HepG2 (cell line): ENCODE measurements around the gene SRC. TPM values are rescaled to one million over a fixed set of nuclear protein-coding genes. Genes with fewer than 3 reads are reported as not detected.

Source experiments
- ELF3 ChIP-seq: IDR thresholded peaks from 2 replicates; pipeline ENCODE4 v1.6.1; 2016; ENCODE audit warnings: missing genetic modification reagents, missing compliant biosample characterization
- HNRNPUL1 ChIP-seq: fragments of 200-400 bp; formaldehyde crosslinking; IDR thresholded peaks from 2 replicates; pipeline ENCODE4 v1.6.1; 2017; ENCODE audit warnings: low read depth, mild to moderate bottlenecking, low read length, moderate library complexity
- KDM1A ChIP-seq: IDR thresholded peaks from 2 replicates; pipeline ENCODE4 v1.6.1; 2016; ENCODE audit warnings: missing compliant biosample characterization
- MED1 ChIP-seq: sonication (generic); formaldehyde crosslinking; IDR thresholded peaks from 2 replicates; pipeline ENCODE4 v1.4.0; 2020; ENCODE audit warnings: missing genetic modification reagents
- MED8 ChIP-seq: sonication (generic); formaldehyde crosslinking; IDR thresholded peaks from 2 replicates; pipeline ENCODE4 v1.8.1; 2023; ENCODE audit warnings: mild to moderate bottlenecking, missing genetic modification reagents; ENCODE audit not compliant: insufficient replicate concordance
- POLR2A ChIP-seq, 2 experiments: IDR thresholded peaks; 2 replicates each; pipeline ENCODE4 v1.6.1; 2011; ENCODE audit warnings: low read depth in 2 of 2, low read length in 2 of 2, mild to moderate bottlenecking in 1 of 2, moderate library complexity in 1 of 2; ENCODE audit not compliant: insufficient read depth in 1 of 2
- YEATS2 ChIP-seq: sonication (generic); formaldehyde crosslinking; IDR thresholded peaks from 2 replicates; pipeline ENCODE4 v1.4.0; 2020; ENCODE audit warnings: missing genetic modification reagents, borderline replicate concordance
- ZFP90 ChIP-seq: sonication (generic); formaldehyde crosslinking; IDR thresholded peaks from 2 replicates; pipeline ENCODE4 v1.8.0; 2022; ENCODE audit warnings: missing genetic modification reagents, mild to moderate bottlenecking, inconsistent platforms, borderline replicate concordance
- ZFX ChIP-seq: sonication (generic); formaldehyde crosslinking; IDR thresholded peaks from 2 replicates; pipeline ENCODE4 v1.4.0; 2020; ENCODE audit warnings: mild to moderate bottlenecking, low read depth, missing genetic modification reagents, moderate library complexity
- ZNF337 ChIP-seq: sonication (generic); formaldehyde crosslinking; IDR thresholded peaks from 2 replicates; pipeline ENCODE4 v1.5.1; 2020; ENCODE audit warnings: missing genetic modification reagents, low read depth, mild to moderate bottlenecking, borderline replicate concordance
- ZNF501 ChIP-seq: sonication (generic); formaldehyde crosslinking; IDR thresholded peaks from 2 replicates; pipeline ENCODE4 v1.5.1; 2020; ENCODE audit warnings: mild to moderate bottlenecking, moderate library complexity, missing genetic modification reagents
- polyA plus RNA-seq, 8 experiments: library from polyadenylated mRNA; depleted of rRNA in 3 of 8; stranded (reverse) in 7 of 8; unstranded in 1 of 8; fragments of >200 nt; fragmentation: Illumina TruSeq in 4 of 8; extraction: Trizol in 4 of 8; gene quantifications; 2 replicates each; pipeline versions ENCODE4 v1.2.1 to v1.2.3, GENCODE V29; 2011 to 2016; ENCODE audit warnings: low read depth in 4 of 8, missing spikeins in 1 of 8, mixed read lengths in 1 of 8; ENCODE audit not compliant: insufficient read depth in 1 of 8
- total RNA-seq, 5 experiments: library from RNA; depleted of rRNA; stranded (reverse); fragments of >200 nt; fragmentation: Illumina TruSeq; extraction: Trizol; gene quantifications; 2 replicates each; pipeline ENCODE4 v1.2.3, GENCODE V29; 2016; ENCODE audit warnings: low read depth in 1 of 5
- TF ChIP-seq, protein P1 (sequence below): sonication (generic); formaldehyde crosslinking; IDR thresholded peaks from 2 replicates; pipeline ENCODE4 v1.5.0; 2020; ENCODE audit warnings: missing genetic modification reagents
- TF ChIP-seq, protein P2 (sequence below): sonication (generic); formaldehyde crosslinking; IDR thresholded peaks from 2 replicates; pipeline ENCODE4 v1.4.0; 2020; ENCODE audit warnings: missing genetic modification reagents, borderline replicate concordance
- TF ChIP-seq, protein P3 (sequence below): sonication (generic); formaldehyde crosslinking; IDR thresholded peaks from 2 replicates; pipeline ENCODE4 v1.8.1; 2022; ENCODE audit warnings: mild to moderate bottlenecking, missing genetic modification reagents
- TF ChIP-seq, protein P4 (sequence below): sonication (generic); formaldehyde crosslinking; IDR thresholded peaks from 2 replicates; pipeline ENCODE4 v1.5.0; 2020; ENCODE audit warnings: mild to moderate bottlenecking, missing genetic modification reagents, moderate library complexity
- TF ChIP-seq, protein P5 (sequence below): sonication (generic); formaldehyde crosslinking; IDR thresholded peaks from 2 replicates; pipeline ENCODE4 v1.8.0; 2022; ENCODE audit warnings: mild to moderate bottlenecking, missing genetic modification reagents, moderate library complexity
- TF ChIP-seq, protein P6 (sequence below): IDR thresholded peaks from 2 replicates; pipeline ENCODE4 v1.6.1; 2016; ENCODE audit warnings: mild to moderate bottlenecking
- TF ChIP-seq, protein P7 (sequence below): conservative IDR thresholded peaks from 2 replicates; pipeline ENCODE4 v1.6.1; 2018; ENCODE audit warnings: missing genetic modification reagents

SRC gene
- total and polyA plus RNA-seq, 2 of the 13 experiments (the other 11 are each of a cell fraction or from before 2014, with no cell fraction given): 54.7 to 192 TPM

DNA sequence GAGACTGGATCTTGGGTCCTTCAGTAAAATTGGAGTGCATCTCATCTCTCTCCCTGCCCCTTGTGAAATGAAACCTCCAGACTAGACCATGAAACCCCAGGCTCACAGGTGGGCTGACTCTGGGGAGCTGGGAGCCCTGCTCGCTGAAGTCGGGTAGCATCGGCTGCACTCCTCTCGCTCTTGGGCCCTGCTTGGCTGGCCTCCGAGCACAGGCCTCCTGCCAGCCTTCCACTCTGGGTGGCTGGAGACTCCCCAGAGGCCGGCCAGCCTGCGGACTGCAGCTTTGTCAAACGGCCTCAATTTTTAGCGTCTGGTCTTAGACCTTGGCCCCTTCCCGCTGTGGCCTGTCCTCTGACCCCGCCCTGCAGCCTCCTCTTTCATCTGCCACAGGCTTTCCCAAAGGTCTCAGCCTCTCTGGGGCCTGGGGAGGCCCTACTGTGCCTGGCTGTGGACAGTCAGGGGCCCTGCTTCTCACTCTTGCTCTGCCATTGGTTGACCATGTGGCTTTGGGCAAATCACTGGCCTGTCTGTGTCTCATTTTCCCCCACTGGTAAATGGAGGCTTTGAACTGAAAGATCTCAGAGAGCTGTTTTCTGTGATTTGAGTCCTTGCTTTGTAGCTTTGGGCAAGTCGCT lies 45.1 kb downstream of the SRC start (continued):
- TF ChIP-seq, protein P1, sequence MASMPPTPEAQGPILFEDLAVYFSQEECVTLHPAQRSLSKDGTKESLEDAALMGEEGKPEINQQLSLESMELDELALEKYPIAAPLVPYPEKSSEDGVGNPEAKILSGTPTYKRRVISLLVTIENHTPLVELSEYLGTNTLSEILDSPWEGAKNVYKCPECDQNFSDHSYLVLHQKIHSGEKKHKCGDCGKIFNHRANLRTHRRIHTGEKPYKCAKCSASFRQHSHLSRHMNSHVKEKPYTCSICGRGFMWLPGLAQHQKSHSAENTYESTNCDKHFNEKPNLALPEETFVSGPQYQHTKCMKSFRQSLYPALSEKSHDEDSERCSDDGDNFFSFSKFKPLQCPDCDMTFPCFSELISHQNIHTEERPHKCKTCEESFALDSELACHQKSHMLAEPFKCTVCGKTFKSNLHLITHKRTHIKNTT: no peak
- TF ChIP-seq ZNF501 (CRISPR knock-in tag): peak; percentile 90
- peak; percentile 81 for TF ChIP-seq MED1 (CRISPR knock-in tag)
- peak; percentile 33 for TF ChIP-seq MED8 (CRISPR knock-in tag)
- peak; percentile 95 for TF ChIP-seq ZFX (CRISPR knock-in tag)
- peak; percentile 65 for TF ChIP-seq YEATS2 (CRISPR knock-in tag)
- TF ChIP-seq, protein P2, sequence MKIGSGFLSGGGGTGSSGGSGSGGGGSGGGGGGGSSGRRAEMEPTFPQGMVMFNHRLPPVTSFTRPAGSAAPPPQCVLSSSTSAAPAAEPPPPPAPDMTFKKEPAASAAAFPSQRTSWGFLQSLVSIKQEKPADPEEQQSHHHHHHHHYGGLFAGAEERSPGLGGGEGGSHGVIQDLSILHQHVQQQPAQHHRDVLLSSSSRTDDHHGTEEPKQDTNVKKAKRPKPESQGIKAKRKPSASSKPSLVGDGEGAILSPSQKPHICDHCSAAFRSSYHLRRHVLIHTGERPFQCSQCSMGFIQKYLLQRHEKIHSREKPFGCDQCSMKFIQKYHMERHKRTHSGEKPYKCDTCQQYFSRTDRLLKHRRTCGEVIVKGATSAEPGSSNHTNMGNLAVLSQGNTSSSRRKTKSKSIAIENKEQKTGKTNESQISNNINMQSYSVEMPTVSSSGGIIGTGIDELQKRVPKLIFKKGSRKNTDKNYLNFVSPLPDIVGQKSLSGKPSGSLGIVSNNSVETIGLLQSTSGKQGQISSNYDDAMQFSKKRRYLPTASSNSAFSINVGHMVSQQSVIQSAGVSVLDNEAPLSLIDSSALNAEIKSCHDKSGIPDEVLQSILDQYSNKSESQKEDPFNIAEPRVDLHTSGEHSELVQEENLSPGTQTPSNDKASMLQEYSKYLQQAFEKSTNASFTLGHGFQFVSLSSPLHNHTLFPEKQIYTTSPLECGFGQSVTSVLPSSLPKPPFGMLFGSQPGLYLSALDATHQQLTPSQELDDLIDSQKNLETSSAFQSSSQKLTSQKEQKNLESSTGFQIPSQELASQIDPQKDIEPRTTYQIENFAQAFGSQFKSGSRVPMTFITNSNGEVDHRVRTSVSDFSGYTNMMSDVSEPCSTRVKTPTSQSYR (CRISPR knock-in tag): peak; percentile 50; the same call in 1 of the 2 replicates
- TF ChIP-seq, protein P3, sequence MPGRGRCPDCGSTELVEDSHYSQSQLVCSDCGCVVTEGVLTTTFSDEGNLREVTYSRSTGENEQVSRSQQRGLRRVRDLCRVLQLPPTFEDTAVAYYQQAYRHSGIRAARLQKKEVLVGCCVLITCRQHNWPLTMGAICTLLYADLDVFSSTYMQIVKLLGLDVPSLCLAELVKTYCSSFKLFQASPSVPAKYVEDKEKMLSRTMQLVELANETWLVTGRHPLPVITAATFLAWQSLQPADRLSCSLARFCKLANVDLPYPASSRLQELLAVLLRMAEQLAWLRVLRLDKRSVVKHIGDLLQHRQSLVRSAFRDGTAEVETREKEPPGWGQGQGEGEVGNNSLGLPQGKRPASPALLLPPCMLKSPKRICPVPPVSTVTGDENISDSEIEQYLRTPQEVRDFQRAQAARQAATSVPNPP (CRISPR knock-in tag): peak; percentile 64; the same call in 1 of the 2 replicates
- TF ChIP-seq, protein P4, sequence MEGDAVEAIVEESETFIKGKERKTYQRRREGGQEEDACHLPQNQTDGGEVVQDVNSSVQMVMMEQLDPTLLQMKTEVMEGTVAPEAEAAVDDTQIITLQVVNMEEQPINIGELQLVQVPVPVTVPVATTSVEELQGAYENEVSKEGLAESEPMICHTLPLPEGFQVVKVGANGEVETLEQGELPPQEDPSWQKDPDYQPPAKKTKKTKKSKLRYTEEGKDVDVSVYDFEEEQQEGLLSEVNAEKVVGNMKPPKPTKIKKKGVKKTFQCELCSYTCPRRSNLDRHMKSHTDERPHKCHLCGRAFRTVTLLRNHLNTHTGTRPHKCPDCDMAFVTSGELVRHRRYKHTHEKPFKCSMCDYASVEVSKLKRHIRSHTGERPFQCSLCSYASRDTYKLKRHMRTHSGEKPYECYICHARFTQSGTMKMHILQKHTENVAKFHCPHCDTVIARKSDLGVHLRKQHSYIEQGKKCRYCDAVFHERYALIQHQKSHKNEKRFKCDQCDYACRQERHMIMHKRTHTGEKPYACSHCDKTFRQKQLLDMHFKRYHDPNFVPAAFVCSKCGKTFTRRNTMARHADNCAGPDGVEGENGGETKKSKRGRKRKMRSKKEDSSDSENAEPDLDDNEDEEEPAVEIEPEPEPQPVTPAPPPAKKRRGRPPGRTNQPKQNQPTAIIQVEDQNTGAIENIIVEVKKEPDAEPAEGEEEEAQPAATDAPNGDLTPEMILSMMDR (CRISPR knock-in tag): peak; percentile 43
- peak; percentile 91; the same call in 1 of the 2 replicates for TF ChIP-seq ZNF337 (CRISPR knock-in tag)
- TF ChIP-seq, protein P5, sequence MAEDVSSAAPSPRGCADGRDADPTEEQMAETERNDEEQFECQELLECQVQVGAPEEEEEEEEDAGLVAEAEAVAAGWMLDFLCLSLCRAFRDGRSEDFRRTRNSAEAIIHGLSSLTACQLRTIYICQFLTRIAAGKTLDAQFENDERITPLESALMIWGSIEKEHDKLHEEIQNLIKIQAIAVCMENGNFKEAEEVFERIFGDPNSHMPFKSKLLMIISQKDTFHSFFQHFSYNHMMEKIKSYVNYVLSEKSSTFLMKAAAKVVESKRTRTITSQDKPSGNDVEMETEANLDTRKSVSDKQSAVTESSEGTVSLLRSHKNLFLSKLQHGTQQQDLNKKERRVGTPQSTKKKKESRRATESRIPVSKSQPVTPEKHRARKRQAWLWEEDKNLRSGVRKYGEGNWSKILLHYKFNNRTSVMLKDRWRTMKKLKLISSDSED (CRISPR knock-in tag): no peak
- TF ChIP-seq HNRNPUL1: no peak
- TF ChIP-seq, protein P6, sequence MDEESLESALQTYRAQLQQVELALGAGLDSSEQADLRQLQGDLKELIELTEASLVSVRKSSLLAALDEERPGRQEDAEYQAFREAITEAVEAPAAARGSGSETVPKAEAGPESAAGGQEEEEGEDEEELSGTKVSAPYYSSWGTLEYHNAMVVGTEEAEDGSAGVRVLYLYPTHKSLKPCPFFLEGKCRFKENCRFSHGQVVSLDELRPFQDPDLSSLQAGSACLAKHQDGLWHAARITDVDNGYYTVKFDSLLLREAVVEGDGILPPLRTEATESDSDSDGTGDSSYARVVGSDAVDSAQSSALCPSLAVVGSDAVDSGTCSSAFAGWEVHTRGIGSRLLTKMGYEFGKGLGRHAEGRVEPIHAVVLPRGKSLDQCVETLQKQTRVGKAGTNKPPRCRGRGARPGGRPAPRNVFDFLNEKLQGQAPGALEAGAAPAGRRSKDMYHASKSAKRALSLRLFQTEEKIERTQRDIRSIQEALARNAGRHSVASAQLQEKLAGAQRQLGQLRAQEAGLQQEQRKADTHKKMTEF (CRISPR knock-in tag): peak; percentile 80
- TF ChIP-seq, protein P7, sequence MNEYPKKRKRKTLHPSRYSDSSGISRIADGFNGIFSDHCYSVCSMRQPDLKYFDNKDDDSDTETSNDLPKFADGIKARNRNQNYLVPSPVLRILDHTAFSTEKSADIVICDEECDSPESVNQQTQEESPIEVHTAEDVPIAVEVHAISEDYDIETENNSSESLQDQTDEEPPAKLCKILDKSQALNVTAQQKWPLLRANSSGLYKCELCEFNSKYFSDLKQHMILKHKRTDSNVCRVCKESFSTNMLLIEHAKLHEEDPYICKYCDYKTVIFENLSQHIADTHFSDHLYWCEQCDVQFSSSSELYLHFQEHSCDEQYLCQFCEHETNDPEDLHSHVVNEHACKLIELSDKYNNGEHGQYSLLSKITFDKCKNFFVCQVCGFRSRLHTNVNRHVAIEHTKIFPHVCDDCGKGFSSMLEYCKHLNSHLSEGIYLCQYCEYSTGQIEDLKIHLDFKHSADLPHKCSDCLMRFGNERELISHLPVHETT (CRISPR knock-in tag): peak; percentile 50; the same call in 1 of the 2 replicates
- TF ChIP-seq ELF3 (CRISPR knock-in tag): peak; percentile 78
- TF ChIP-seq ZFP90 (CRISPR knock-in tag): peak; percentile 77; the same call in 1 of the 2 replicates
- TF ChIP-seq POLR2A (IDR thresholded peaks at IDR 0.05; ENCODE audit: insufficient read depth in 1 of 2, low read depth in 2 of 2, low read length in 2 of 2): peak; percentile 40 to 55; a peak in 1 of 4 replicates
- 0 out of 2 replicates have a peak, but pooled peaks have one; percentile 67 for TF ChIP-seq KDM1A (CRISPR knock-in tag)
